Lower lobe of right lung (tissue), 2 donors: ENCODE data around the gene CCND1. TPM values are rescaled to one million over a fixed set of nuclear protein-coding genes. Genes with fewer than 3 reads are reported as not detected.
"Not testable (repeated sequence)": the region's sequence is repeated elsewhere in the genome, so short reads cannot be mapped to it uniquely, and the experiment has no call there.

Experiments used
- ATAC-seq, 2 donors: fragments of 200-7000 bp; cut with Tn5 transposase; one replicate each; pipeline ENCODE4 v1.9.1; 2020 to 2022; ENCODE audit warnings: mild to moderate bottlenecking in 2 of 2, moderate library complexity in 2 of 2
- DNase-seq: peaks from one replicate; pipeline ENCODE4 v3.0.0-alpha.2; 2020
- H3K27ac ChIP-seq: fragments of 200-600 bp; one replicate; pipeline ENCODE4 v1.8.0; 2022
- H3K27me3 ChIP-seq: fragments of 200-600 bp; one replicate; pipeline ENCODE4 v1.8.0; 2022; ENCODE audit warnings: low read depth
- H3K36me3 ChIP-seq: fragments of 200-600 bp; one replicate; pipeline ENCODE4 v1.8.0; 2022; ENCODE audit warnings: mild to moderate bottlenecking
- H3K4me1 ChIP-seq: fragments of 200-600 bp; one replicate; pipeline ENCODE4 v1.8.0; 2022
- H3K4me3 ChIP-seq: fragments of 200-600 bp; one replicate; pipeline ENCODE4 v1.8.0; 2022; ENCODE audit warnings: mild to moderate bottlenecking
- H3K9me3 ChIP-seq: fragments of 200-600 bp; one replicate; pipeline ENCODE4 v1.8.0; 2022
- CTCF ChIP-seq: fragments of 200-600 bp; IDR thresholded peaks from one replicate; pipeline ENCODE4 v1.8.0; 2022; ENCODE audit warnings: antibody characterized with exemption, mild to moderate bottlenecking
- intact Hi-C: fragments of 100-400 bp; cut with DNase I; formaldehyde crosslinking; loops from one replicate; pipeline ENCODE4 v1.11.0; 2022
- total RNA-seq: library from RNA; stranded (reverse); fragmentation: NEBNext Ultra II Directional; extraction: Animal tissue kit (Norgen Biotek cat#: 25700); gene quantifications from one replicate; pipeline ENCODE4 v1.2.1, GENCODE V29; 2021
- donor health status: DM: no; HTN: yes; CAD: no; lungs with severe emphysema.

CCND1 gene
- total RNA-seq, 1 donor from 2014 or later, result 202 TPM

- no peaks in the 10 kb centered on the region for H3K36me3 ChIP-seq
- H3K9me3 ChIP-seq, result no peaks in the 10 kb centered on the region
- ATAC-seq (peak in 1 of 2 donors; percentile 19), DNase-seq (no peak)
- TF ChIP-seq CTCF, result no peak
- H3K4me3 ChIP-seq, result no peak overlapping the region
- no peak overlapping the region for H3K27ac ChIP-seq
- peaks cover 20% of the 10 kb centered on the region for H3K27me3 ChIP-seq
- intact Hi-C loops, result loop anchor here (10.0 kb wide), 1 partner anchor 198 kb away; no protein-coding TSS in a partner anchor
- H3K4me1 ChIP-seq, result peaks cover 6% of the 10 kb centered on the region
Measured at GRCh38 chr11:69686452-69686851, 45.5 kb downstream of the CCND1 start.

- H3K27me3 ChIP-seq, result peaks cover 20% of the 10 kb centered on the region
- ATAC-seq, result no peak
- no peak overlapping the region for H3K4me3 ChIP-seq
- intact Hi-C loops, result loop anchor here (10.0 kb wide), 1 partner anchor 198 kb away; no protein-coding TSS in a partner anchor
- H3K27ac ChIP-seq, result no peak overlapping the region
- no peak for TF ChIP-seq CTCF
- no peaks in the 10 kb centered on the region for H3K9me3 ChIP-seq
- no peaks in the 10 kb centered on the region for H3K36me3 ChIP-seq
- no peak for DNase-seq
- H3K4me1 ChIP-seq, result peaks cover 6% of the 10 kb centered on the region
Measured at GRCh38 chr11:69686856-69687255, 45.9 kb downstream of the CCND1 start.

- peaks cover 21% of the 10 kb centered on the region for H3K27me3 ChIP-seq
- H3K9me3 ChIP-seq, H3K4me3 ChIP-seq, DNase-seq, H3K4me1 ChIP-seq, ATAC-seq, H3K27ac ChIP-seq, H3K36me3 ChIP-seq: not testable (repeated sequence)
- intact Hi-C loops, result loop anchor here (10.0 kb wide), 1 partner anchor 197 kb away; no protein-coding TSS in a partner anchor
Measured at GRCh38 chr11:69687969-69688771, 47.2 kb downstream of the CCND1 start.

GRCh38 chr11:69689484-69690319 is 48.7 kb downstream of the CCND1 start:
- intact Hi-C loops, result loop anchor here (10.0 kb wide), 1 partner anchor 195 kb away; no protein-coding TSS in a partner anchor
- TF ChIP-seq CTCF, result no peak
- peaks cover 36% of the 10 kb centered on the region for H3K27me3 ChIP-seq

GRCh38 chr11:69691463-69691862 is 50.5 kb downstream of the CCND1 start:
- Histone ChIP-seq H3K36me3 (no peaks in the 10 kb centered on the region), H3K4me1 (no peaks in the 10 kb centered on the region), H3K9me3 (no peaks in the 10 kb centered on the region), H3K4me3 (no peak overlapping the region), H3K27me3 (peaks cover 25% of the 10 kb centered on the region), H3K27ac (no peak overlapping the region)
- TF ChIP-seq CTCF, result no peak
- intact Hi-C loops, result no loop called here
- ATAC-seq, result no peak
- no peak for DNase-seq

More at GRCh38 chr11:69689484-69690319, 48.7 kb downstream of the CCND1 start:
- Histone ChIP-seq H3K4me3 (no peak overlapping the region), H3K27ac (no peak overlapping the region), H3K36me3 (no peaks in the 10 kb centered on the region), H3K4me1 (peaks cover 6% of the 10 kb centered on the region), H3K9me3 (no peaks in the 10 kb centered on the region)
- ATAC-seq, result no peak
- no peak for DNase-seq
